Gastroesophageal sphincter (tissue), 3 donors: ENCODE data around the gene WDR5.

Experiments
- EP300 ChIP-seq: sonication (generic); formaldehyde crosslinking; IDR thresholded peaks from one replicate; pipeline ENCODE4 v1.6.1; 2017; ENCODE audit warnings: antibody characterized with exemption, mild to moderate bottlenecking
- POLR2A ChIP-seq, 2 donors: fragments of 450-650 bp; IDR thresholded peaks; one replicate each; pipeline ENCODE4 v1.6.1; 2017; ENCODE audit warnings: antibody characterized with exemption in 2 of 2, mild to moderate bottlenecking in 2 of 2, moderate library complexity in 1 of 2
- POLR2AphosphoS5 ChIP-seq: sonication (generic); formaldehyde crosslinking; IDR thresholded peaks from one replicate; pipeline ENCODE4 v1.6.1; 2017; ENCODE audit warnings: antibody characterized with exemption
- TF ChIP-seq, protein P1 (sequence below), 4 experiments: fragments of 200-600 bp in 2 of 4; fragments of 450-650 bp in 2 of 4; sonication (generic) in 1 of 4; IDR thresholded peaks; one replicate each; pipeline ENCODE4 v1.5.1; 2017 to 2019; ENCODE audit warnings: antibody characterized with exemption in 4 of 4, mild to moderate bottlenecking in 2 of 4, moderate library complexity in 2 of 4

DNA sequence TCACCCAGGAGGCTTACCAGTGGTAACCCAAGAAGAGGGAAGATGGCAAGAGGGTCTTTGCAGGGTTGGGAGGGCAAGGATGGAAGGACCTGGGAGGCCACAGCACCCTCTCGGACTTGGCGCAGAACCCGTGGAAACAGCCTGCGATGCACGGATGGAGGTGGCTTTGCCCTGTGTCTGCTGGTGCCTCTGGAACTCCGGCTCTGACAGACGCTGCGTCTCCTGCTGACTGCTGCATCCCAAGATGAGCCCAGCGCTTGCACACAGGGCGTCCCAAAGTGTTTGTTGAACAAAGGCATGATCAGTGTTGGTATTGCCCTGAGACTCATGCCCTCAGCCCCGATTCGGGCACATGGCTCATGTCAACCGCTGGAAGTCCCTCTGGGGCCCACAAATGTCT lies 30.5 kb downstream of the WDR5 start:
- TF ChIP-seq POLR2A (IDR thresholded peaks at IDR 0.05) = no peak
- no peak for TF ChIP-seq EP300
- TF ChIP-seq POLR2AphosphoS5 = no peak
- TF ChIP-seq, protein P1, sequence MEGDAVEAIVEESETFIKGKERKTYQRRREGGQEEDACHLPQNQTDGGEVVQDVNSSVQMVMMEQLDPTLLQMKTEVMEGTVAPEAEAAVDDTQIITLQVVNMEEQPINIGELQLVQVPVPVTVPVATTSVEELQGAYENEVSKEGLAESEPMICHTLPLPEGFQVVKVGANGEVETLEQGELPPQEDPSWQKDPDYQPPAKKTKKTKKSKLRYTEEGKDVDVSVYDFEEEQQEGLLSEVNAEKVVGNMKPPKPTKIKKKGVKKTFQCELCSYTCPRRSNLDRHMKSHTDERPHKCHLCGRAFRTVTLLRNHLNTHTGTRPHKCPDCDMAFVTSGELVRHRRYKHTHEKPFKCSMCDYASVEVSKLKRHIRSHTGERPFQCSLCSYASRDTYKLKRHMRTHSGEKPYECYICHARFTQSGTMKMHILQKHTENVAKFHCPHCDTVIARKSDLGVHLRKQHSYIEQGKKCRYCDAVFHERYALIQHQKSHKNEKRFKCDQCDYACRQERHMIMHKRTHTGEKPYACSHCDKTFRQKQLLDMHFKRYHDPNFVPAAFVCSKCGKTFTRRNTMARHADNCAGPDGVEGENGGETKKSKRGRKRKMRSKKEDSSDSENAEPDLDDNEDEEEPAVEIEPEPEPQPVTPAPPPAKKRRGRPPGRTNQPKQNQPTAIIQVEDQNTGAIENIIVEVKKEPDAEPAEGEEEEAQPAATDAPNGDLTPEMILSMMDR (IDR thresholded peaks at IDR 0.05) = no peak
